Gastroesophageal sphincter (tissue), 4 donors: ENCODE measurements around the gene MED10. TPM values are rescaled to one million over a fixed set of nuclear protein-coding genes. Genes with fewer than 3 reads are reported as not detected.

Experiments
- ATAC-seq: fragments of 150-250 bp; one replicate; pipeline ENCODE4 v1.9.1; 2016; ENCODE audit warnings: mild to moderate bottlenecking, moderate library complexity
- H3K27ac ChIP-seq, 4 donors: fragments of 200-600 bp; sonication (generic) in 3 of 4; 1 replicate in 3 of 4; 2 replicates in 1 of 4; pipeline ENCODE4 v1.5.1; 2016 to 2019
- H3K27me3 ChIP-seq: fragments of 200-600 bp; sonication (generic); one replicate; pipeline ENCODE4 v1.5.1; 2019
- H3K36me3 ChIP-seq, 2 donors: fragments of 200-600 bp; sonication (generic); one replicate each; pipeline ENCODE4 v1.5.1; 2019; ENCODE audit warnings: control low read depth in 1 of 2
- H3K4me1 ChIP-seq, 3 donors: fragments of 200-600 bp; sonication (generic); 1 replicate in 2 of 3; 2 replicates in 1 of 3; pipeline ENCODE4 v1.5.1; 2016 to 2019; ENCODE audit warnings: control low read depth in 2 of 3
- H3K4me3 ChIP-seq, 2 donors: fragments of 200-600 bp; sonication (generic); one replicate each; pipeline ENCODE4 v1.5.1; 2019; ENCODE audit warnings: mild to moderate bottlenecking in 1 of 2, moderate library complexity in 1 of 2
- H3K9me3 ChIP-seq, 3 donors: fragments of 200-600 bp; sonication (generic); one replicate each; pipeline ENCODE4 v1.5.1; 2017 to 2019; ENCODE audit warnings: control low read depth in 2 of 3
- EP300 ChIP-seq: sonication (generic); formaldehyde crosslinking; IDR thresholded peaks from one replicate; pipeline ENCODE4 v1.6.1; 2017; ENCODE audit warnings: antibody characterized with exemption, mild to moderate bottlenecking
- POLR2A ChIP-seq, 2 donors: fragments of 450-650 bp; IDR thresholded peaks; one replicate each; pipeline ENCODE4 v1.6.1; 2017; ENCODE audit warnings: antibody characterized with exemption in 2 of 2, mild to moderate bottlenecking in 2 of 2, moderate library complexity in 1 of 2
- POLR2AphosphoS5 ChIP-seq: sonication (generic); formaldehyde crosslinking; IDR thresholded peaks from one replicate; pipeline ENCODE4 v1.6.1; 2017; ENCODE audit warnings: antibody characterized with exemption
- WGBS, 2 donors: methylation state at CpG; one replicate each; pipeline ENCODE4 v1.1.5; 2018; ENCODE audit warnings: low coverage in 1 of 2; 5-methylcytosine and 5-hydroxymethylcytosine counted together
- total RNA-seq, 4 donors: library from RNA; depleted of rRNA; stranded (reverse); fragments of >200 nt; gene quantifications; one replicate each; pipeline ENCODE4 v1.1.0, GENCODE V29; 2016
- TF ChIP-seq, protein P1 (sequence below), 4 experiments: fragments of 200-600 bp in 2 of 4; fragments of 450-650 bp in 2 of 4; sonication (generic) in 1 of 4; IDR thresholded peaks; one replicate each; pipeline ENCODE4 v1.5.1; 2017 to 2019; ENCODE audit warnings: antibody characterized with exemption in 4 of 4, mild to moderate bottlenecking in 2 of 4, moderate library complexity in 2 of 4

The MED10 gene
- total RNA-seq, 4 donors from 2014 or later, result 27.2 to 39.7 (median 34.0) TPM

DNA sequence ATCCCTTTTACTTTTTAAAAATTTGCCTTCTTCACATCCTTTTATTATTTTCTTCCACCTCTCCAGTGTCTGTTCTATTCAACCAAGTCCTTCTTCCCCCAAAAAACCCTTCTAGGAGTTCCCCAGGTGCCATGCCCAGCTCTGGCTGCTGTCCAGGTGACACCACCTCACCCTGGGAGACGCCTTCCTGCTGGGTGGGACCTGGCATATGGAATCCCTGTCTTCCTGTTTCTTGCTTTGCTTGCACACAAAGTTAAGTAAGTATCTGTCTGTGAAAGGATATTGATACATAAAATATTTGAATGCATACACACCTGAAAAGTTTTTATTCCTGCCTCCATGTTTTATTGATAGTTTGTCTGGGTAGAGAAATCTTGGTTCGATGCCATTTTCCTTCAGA lies 23.1 kb upstream of the MED10 start:
- ATAC-seq, result no peak
- WGBS, 2 donors, result 53% methylated on average over 2 of the region's 2 CpGs; no CpG with 5 or more reads in 1 of the 2 donors
- Histone ChIP-seq H3K36me3 (no peaks in the 10 kb centered on the region), H3K27ac (no peak overlapping the region), H3K27me3 (peaks cover 4% of the 10 kb centered on the region), H3K4me1 (no peaks in the 10 kb centered on the region), H3K4me3 (no peak overlapping the region), H3K9me3 (peaks cover 0 to 4% (median 0%) of the 10 kb centered on the region in 3 donors)
- TF ChIP-seq, protein P1, sequence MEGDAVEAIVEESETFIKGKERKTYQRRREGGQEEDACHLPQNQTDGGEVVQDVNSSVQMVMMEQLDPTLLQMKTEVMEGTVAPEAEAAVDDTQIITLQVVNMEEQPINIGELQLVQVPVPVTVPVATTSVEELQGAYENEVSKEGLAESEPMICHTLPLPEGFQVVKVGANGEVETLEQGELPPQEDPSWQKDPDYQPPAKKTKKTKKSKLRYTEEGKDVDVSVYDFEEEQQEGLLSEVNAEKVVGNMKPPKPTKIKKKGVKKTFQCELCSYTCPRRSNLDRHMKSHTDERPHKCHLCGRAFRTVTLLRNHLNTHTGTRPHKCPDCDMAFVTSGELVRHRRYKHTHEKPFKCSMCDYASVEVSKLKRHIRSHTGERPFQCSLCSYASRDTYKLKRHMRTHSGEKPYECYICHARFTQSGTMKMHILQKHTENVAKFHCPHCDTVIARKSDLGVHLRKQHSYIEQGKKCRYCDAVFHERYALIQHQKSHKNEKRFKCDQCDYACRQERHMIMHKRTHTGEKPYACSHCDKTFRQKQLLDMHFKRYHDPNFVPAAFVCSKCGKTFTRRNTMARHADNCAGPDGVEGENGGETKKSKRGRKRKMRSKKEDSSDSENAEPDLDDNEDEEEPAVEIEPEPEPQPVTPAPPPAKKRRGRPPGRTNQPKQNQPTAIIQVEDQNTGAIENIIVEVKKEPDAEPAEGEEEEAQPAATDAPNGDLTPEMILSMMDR (IDR thresholded peaks at IDR 0.05), result no peak
- TF ChIP-seq POLR2AphosphoS5 (no peak), EP300 (no peak), POLR2A (IDR thresholded peaks at IDR 0.05) (no peak)

DNA sequence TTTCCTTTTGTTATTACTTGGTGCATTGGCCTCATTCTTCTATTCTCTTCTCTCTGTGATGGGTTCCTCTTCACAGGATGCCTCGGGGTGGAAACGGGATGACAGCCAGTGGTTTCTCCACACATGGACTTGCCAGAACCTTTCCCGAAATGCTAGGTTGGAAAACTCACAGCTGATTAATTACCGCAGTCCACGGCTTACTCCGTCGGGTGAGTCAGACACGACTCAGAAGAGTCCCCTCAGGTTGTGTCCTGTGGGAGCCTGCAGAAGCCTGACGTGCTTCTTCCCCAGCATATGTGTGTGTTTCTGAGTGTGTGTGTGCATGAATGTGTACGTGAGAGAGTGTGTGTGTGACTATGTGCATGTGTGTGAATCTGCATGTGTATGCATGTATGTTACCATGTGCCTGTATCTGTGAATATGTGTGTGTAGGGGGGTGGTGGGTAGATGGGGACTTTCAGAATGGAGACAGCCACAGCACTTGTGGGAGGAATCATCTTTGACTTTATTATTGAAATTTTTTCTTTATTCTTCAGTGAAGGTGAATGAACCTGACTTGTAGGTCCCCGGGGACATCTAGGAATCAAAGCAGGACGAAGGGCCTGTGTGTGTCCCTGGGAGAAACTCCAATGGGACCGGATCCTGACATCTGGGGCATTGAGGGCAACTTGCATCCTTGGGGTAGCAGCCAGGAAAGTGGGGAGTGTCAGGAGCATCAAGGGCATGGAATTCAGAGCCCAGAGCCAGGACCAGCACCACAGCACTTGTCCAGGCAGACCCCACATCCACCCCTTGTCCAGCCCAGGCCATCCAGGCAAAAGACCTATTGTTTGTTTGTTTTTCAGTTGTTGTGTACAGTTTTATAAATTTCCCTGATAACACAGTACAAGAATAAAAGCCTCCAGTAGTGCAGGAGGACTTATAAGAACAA lies 21.9 kb upstream of the MED10 start:
- Histone ChIP-seq H3K36me3 (no peaks in the 10 kb centered on the region), H3K27ac (no peak overlapping the region), H3K27me3 (peaks cover 6% of the 10 kb centered on the region), H3K4me1 (no peaks in the 10 kb centered on the region), H3K4me3 (no peak overlapping the region), H3K9me3 (peaks cover 0 to 4% (median 0%) of the 10 kb centered on the region in 3 donors)
- TF ChIP-seq POLR2AphosphoS5 (no peak), EP300 (no peak), POLR2A (IDR thresholded peaks at IDR 0.05) (no peak)
- TF ChIP-seq, protein P1 (IDR thresholded peaks at IDR 0.05), result no peak
- WGBS, 2 donors, result 53 to 85% methylated on average over 3 to 6 of the region's 13 CpGs
- ATAC-seq, result no peak

DNA sequence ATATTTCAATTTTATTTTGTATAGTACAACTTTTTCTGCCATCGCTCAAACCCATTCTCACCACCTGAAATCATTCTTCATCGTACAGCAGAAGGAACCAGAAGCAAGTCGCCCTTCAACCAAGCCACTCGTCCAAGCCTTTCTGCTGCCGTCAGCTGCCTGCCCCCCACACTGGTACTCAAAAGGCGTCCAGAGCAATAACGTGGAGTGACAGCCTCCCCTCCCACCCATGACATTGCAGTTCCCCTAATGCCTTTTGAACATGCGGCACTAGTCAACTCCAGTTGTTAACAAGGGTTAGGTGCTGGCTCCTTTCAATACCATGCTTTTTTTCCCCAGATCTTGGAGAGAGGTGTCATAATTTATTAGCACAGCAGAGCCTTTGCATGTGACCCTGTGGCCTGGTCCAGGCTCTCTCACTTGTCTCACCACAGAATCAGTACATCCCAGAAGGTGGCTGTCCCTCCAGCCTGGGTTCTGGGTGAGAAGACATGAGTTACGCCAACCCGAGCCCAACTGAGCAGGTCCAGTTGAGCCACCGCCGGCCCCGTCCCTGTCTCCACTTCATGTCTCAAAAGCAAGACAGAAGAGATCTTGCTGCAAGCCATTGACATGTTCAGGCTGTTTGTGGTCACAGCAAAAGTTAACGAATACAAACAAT lies 20.4 kb upstream of the MED10 start:
- Histone ChIP-seq H3K36me3 (no peaks in the 10 kb centered on the region), H3K4me3 (no peak overlapping the region), H3K9me3 (peaks cover 0 to 4% (median 0%) of the 10 kb centered on the region in 3 donors), H3K4me1 (no peaks in the 10 kb centered on the region), H3K27ac (no peak overlapping the region), H3K27me3 (peaks cover 21% of the 10 kb centered on the region)
- TF ChIP-seq, protein P1 (IDR thresholded peaks at IDR 0.05), result no peak
- TF ChIP-seq POLR2A (IDR thresholded peaks at IDR 0.05), result no peak
- TF ChIP-seq EP300, result no peak
- no peak for TF ChIP-seq POLR2AphosphoS5
- ATAC-seq, result no peak
- 72 to 85% methylated on average over 6 to 9 of the region's 14 CpGs for WGBS, 2 donors

DNA sequence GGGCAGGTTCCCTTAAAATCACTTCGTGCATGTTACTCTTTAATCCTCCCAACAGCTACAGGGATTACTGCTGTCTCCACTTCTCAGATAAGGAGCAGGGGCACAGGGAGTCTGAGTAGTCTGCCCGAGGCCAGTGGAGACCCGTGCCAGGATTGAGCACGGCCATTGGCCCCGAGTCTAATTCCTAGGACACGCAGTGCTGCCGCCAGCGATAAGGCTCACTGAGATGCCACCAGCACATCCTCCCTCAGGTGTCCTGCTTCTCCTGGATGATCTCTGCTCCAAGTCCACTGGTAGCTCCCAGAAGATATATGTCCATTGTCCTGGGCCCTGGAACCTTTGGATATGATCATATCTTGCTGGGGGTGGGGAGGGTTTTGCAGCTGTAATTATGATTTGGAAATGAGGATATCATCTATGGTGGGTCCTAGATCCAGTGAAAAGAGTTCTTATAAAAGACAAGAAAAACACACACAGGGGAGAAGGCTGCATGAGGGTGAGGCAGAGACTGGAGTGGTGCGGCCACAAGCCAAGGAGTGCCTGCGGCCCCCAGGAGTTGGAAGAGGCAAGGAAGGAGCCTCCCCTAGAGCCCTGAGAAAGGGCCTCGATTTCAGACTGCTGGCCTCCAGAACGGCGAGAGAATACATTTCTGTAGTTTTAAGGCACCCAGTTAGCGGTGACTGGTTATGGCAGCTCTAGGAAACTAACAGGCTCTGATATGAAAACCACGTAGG lies 19.4 kb upstream of the MED10 start:
- 80 to 91% methylated on average over 3 to 8 of the region's 15 CpGs for WGBS, 2 donors

More for the DNA sequence above, 19.4 kb upstream of the MED10 start:
- Histone ChIP-seq H3K27me3 (peaks cover 31% of the 10 kb centered on the region), H3K4me1 (no peaks in the 10 kb centered on the region), H3K9me3 (peaks cover 0 to 4% (median 0%) of the 10 kb centered on the region in 3 donors), H3K4me3 (no peak overlapping the region), H3K36me3 (no peaks in the 10 kb centered on the region), H3K27ac (no peak overlapping the region)
- ATAC-seq, result no peak
- TF ChIP-seq EP300 (no peak), POLR2AphosphoS5 (no peak), POLR2A (IDR thresholded peaks at IDR 0.05) (no peak)
